ENCODE data around the gene CYP1B1. TPM values are rescaled to one million over a fixed set of nuclear protein-coding genes. Genes with fewer than 3 reads are reported as not detected.
A peak's percentile ranks its signal among the peaks of the same experiment; 100 is the strongest.

The CYP1B1 gene
- total RNA-seq, 4 donors from 2014 or later: 2.5 to 29.1 (median 9.7) TPM

DNA sequence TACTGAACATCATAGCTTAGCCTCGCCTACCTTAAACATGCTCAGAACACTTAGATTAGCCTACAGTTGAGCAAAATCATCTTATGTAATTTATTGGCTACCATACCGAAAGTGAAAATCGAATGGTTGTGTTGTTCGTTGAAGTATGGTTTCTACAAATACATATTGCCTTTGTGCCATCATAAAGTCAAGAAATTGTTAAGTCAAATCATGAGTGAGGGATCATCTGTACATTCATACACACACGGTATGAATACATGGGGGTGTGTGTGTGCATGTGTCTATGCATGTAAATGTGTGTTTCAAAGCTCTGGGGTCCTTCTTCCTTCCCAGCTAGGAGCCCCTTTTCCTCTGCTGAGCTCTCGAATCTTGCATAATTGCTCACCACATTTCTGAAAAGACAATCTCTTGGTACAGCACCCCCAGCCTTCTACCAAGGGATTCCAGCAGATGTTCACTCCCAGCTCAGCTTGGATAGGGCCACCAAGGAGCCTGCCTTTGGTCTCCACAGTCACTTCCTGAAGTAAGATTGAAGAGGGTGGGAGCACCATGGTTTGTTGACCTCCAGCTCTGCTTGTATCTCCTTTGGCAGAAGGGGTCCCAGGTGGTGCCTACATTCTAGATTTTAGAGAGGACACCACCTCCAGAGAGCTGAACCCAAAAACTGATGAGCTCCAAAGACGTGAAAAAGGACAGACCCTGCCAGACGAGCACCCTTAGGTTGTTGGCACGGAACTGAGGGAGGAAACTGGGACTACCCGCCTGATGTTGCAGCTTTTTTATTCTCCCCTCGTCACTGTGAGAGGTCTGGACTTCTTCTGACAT, 33.2 kb upstream of the CYP1B1 start:
- TF ChIP-seq, protein P1, sequence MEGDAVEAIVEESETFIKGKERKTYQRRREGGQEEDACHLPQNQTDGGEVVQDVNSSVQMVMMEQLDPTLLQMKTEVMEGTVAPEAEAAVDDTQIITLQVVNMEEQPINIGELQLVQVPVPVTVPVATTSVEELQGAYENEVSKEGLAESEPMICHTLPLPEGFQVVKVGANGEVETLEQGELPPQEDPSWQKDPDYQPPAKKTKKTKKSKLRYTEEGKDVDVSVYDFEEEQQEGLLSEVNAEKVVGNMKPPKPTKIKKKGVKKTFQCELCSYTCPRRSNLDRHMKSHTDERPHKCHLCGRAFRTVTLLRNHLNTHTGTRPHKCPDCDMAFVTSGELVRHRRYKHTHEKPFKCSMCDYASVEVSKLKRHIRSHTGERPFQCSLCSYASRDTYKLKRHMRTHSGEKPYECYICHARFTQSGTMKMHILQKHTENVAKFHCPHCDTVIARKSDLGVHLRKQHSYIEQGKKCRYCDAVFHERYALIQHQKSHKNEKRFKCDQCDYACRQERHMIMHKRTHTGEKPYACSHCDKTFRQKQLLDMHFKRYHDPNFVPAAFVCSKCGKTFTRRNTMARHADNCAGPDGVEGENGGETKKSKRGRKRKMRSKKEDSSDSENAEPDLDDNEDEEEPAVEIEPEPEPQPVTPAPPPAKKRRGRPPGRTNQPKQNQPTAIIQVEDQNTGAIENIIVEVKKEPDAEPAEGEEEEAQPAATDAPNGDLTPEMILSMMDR (IDR thresholded peaks at IDR 0.05 in 4 of 5, conservative IDR thresholded peaks at IDR 0.05 in 1 of 5): no peak
- TF ChIP-seq POLR2A (IDR thresholded peaks at IDR 0.05): no peak
- Histone ChIP-seq H3K9me3 (no peaks in the 10 kb centered on the region), H3K27ac (no peak overlapping the region), H3K27me3 (no peaks in the 10 kb centered on the region), H3K4me1 (no peaks in the 10 kb centered on the region), H3K4me3 (no peak overlapping the region), H3K36me3 (no peaks in the 10 kb centered on the region)
- ATAC-seq: no peak
- in situ Hi-C loops (cut with MboI; ENCODE audit: low sequenced_read_pairs in 4 of 4) (no loop called here), intact Hi-C loops (cut with DNase I; ENCODE audit: low total_unique reads) (no loop called here)
- no peak for DNase-seq

DNA sequence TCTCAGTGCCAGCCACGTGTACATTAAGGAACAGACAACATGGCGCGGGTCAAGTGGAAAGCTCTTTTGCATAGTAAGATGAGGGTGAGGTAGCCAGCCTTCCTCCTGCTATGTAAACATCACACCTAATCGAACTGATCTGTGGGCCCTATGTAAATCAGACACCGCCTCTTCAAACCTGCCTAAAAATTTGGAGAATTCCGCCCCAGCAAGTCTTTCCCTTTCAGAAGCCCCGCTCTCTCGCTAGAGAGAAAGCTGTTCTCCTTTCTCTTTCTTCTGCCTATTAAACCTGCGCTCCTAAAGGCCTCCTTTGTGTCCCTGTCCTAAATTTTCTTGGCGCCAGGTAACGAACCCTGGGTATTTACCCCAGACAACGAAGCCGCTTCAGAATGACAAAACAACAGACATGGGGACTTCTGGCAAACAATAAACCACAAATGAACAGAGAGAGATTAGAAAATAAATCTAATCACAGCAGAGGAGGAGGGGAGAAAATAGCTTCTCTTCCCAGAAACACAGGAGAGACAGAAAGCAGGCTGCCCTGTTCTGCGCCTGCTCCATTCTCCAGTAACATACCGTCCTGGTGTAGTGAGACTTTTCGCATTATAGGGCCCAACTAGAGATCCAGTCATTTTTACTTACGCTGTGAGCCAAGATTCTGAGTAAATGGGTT, 31.9 kb upstream of the CYP1B1 start:
- intact Hi-C loops (cut with DNase I; ENCODE audit: low total_unique reads) (no loop called here), in situ Hi-C loops (cut with MboI; ENCODE audit: low sequenced_read_pairs in 4 of 4) (no loop called here)
- Histone ChIP-seq H3K4me3 (no peak overlapping the region), H3K4me1 (no peaks in the 10 kb centered on the region), H3K9me3 (no peaks in the 10 kb centered on the region), H3K27ac (no peak overlapping the region), H3K27me3 (no peaks in the 10 kb centered on the region), H3K36me3 (no peaks in the 10 kb centered on the region)
- DNase-seq (no peak), ATAC-seq (no peak)
- TF ChIP-seq, protein P1 (IDR thresholded peaks at IDR 0.05 in 4 of 5, conservative IDR thresholded peaks at IDR 0.05 in 1 of 5): no peak
- no peak for TF ChIP-seq POLR2A (IDR thresholded peaks at IDR 0.05)

DNA sequence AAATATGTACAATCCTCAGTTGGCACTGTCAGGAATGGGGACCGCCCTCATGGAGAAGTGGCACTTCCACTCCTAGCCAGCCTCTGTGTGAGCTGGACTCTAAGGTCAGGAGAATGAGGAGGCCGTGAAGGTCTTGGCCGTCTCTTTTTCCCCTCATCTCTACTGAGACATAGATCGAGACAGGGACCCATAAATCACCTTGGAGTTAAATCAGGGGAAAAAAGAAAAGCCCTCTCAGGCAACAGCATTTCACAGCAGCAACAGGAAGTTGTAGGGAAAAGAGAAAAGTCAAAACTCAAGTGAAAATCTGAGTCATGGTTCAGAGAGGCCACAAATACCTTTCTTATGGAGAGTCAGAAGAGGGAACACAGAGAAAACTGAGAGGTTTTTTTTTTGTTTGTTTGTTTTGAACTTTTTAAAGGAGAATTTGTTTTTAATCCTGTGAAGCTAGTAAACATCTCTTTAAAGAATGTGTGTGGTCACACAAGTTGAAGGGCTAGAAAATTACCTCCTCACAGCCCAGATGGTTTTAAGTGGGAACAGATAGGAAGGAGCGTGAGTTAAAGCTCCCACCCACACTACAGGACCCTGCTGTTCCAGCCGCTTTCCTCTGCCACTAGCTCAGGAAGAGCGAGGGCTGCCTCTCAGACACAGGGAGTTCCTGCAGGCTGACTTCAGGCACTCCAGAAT, 30.6 kb upstream of the CYP1B1 start:
- no peaks in the 10 kb centered on the region for H3K9me3 ChIP-seq
- H3K27me3 ChIP-seq: no peaks in the 10 kb centered on the region
- no peaks in the 10 kb centered on the region for H3K4me1 ChIP-seq
- H3K4me3 ChIP-seq: no peak overlapping the region
- intact Hi-C loops (cut with DNase I; ENCODE audit: low total_unique reads): no loop called here
- TF ChIP-seq POLR2A (IDR thresholded peaks at IDR 0.05): no peak
- TF ChIP-seq, protein P1 (IDR thresholded peaks at IDR 0.05 in 4 of 5, conservative IDR thresholded peaks at IDR 0.05 in 1 of 5): no peak
- in situ Hi-C loops (cut with MboI; ENCODE audit: low sequenced_read_pairs in 4 of 4): no loop called here
- no peaks in the 10 kb centered on the region for H3K36me3 ChIP-seq
- DNase-seq (no peak), ATAC-seq (no peak)
- peak overlapping the region; percentile 43 to 69 (median 56) for H3K27ac ChIP-seq

DNA sequence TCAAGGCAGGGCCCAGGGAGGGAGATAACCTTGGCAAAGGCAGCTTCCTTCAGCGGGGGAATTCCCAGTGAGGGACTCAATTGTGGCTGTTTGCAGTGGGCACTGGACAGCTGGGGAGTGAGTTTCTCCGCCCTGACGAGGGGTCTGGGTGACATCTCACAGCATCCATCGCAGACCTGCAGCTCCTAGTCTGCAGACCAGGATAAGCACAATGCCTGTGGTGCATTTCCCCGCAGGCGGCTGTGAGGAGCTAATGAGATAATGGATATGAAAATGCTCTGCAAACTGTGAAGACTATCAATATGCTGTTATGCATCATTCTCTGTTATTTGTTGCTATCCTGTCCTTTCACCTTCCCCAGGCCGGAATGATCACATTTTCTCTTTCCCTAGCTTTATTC, 30.0 kb upstream of the CYP1B1 start:
- intact Hi-C loops (cut with DNase I; ENCODE audit: low total_unique reads): no loop called here
- Histone ChIP-seq H3K36me3 (no peaks in the 10 kb centered on the region), H3K9me3 (no peaks in the 10 kb centered on the region), H3K27ac (peak overlapping the region in 2 of 4 donors; percentile 59 to 69), H3K4me3 (no peak overlapping the region), H3K27me3 (no peaks in the 10 kb centered on the region), H3K4me1 (no peaks in the 10 kb centered on the region)
- TF ChIP-seq, protein P1 (IDR thresholded peaks at IDR 0.05 in 4 of 5, conservative IDR thresholded peaks at IDR 0.05 in 1 of 5): no peak
- TF ChIP-seq POLR2A (IDR thresholded peaks at IDR 0.05): no peak
- in situ Hi-C loops (cut with MboI; ENCODE audit: low sequenced_read_pairs in 4 of 4): no loop called here
- ATAC-seq (no peak), DNase-seq (no peak)

Measured in gastrocnemius medialis (tissue), 4 donors.